ENCODE results near the gene RGS19. TPM values are rescaled to one million over a fixed set of nuclear protein-coding genes. Genes with fewer than 3 reads are reported as not detected.

The RGS19 gene
- total and polyA plus RNA-seq, 2 donors: 27.2 to 42.8 TPM

DNA sequence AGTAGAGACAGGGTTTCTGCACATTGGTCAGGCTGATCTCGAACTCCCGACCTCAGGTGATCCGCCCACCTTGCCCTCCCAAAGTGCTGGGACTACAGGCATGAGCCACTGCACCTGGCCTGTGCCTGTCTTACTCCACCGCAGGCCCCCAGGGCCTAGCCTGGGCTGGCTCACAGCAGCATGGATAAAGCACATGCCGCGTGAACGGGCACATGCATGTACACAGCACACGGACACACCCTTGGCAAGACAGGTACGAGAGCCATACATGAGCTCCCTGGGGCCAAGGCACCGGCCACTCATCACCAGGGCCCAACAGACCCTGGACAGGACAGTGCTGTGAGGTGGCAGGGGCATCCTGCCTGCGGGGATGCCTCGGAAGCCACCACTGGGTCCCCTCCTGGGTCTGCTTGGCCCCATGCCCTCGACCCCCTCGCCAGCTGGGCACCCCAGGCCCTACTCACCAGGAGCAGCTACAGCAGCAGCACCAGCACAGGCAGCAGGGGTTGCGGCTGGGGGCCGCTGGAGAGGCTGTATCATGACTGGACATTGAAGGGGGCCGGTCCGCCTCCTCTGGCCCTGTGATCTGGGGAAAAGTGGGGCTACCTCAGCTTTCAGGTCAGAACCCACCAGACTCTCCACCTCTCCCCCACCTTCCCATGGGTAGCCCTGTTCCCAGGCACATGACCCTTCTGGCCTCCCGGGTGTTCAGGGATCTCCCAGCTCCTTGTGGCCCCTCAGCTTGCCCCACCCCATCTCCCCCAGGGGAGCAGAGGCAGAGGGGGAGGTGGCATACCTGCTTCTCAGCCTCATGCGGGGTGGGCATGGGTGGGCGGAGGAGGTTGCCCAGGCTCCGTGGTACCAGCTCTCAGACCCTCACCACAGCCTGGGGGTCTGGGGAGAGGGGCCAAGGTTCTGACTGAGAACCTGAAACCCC is 3.0 kb downstream of the RGS19 start:
- no peak for DNase-seq (ENCODE audit: low read depth in 6 of 9, low spot score in 9 of 9)
- 82% methylated on average over 20 of the region's 22 CpGs for WGBS
- peaks cover 1 to 4% of the 10 kb centered on the region in 2 donors for H3K9me3 ChIP-seq (ENCODE audit: control insufficient read depth in 2 of 2, insufficient read depth in 1 of 2, low read length in 1 of 2)
- peak overlapping the region; percentile 71 to 83 for H3K4me3 ChIP-seq (ENCODE audit: low read length in 2 of 2)
- H3K36me3 ChIP-seq (ENCODE audit: control insufficient read depth in 2 of 2, insufficient read depth in 2 of 2, low read length in 1 of 2): peaks cover 38 to 39% of the 10 kb centered on the region in 2 donors
- H3K27ac ChIP-seq (ENCODE audit: low read depth in 1 of 2, low read length in 1 of 2): peak overlapping the region; percentile 85 to 95
- peaks cover under 1 to 24% of the 10 kb centered on the region in 2 donors for H3K27me3 ChIP-seq (ENCODE audit: control insufficient read depth in 2 of 2, insufficient read depth in 1 of 2, low read length in 1 of 2)
- peaks cover 26 to 45% of the 10 kb centered on the region in 2 donors for H3K4me1 ChIP-seq (ENCODE audit: control insufficient read depth in 2 of 2, insufficient read depth in 2 of 2, low read length in 2 of 2)

DNA sequence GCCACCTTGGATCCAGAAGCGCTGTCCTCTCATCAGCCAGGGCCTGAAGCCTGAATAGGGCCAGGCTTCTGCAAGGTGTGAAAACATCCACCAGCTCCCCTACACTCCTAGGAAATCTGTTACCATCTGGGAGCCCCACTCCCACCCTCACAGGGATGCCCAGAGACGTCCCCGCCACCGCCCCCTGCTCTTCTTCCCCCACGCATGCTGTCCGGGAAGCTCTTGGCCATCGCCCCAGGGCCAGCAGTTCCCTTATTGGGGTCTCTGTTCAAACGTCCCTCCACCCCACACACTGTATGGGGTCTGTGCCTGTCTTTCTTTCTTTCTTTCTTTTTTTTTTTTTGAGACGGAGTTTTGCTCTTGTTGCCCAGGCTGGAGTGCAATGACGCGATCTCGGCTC is 3.8 kb downstream of the RGS19 start:
- Histone ChIP-seq H3K4me1 (ENCODE audit: control insufficient read depth in 2 of 2, insufficient read depth in 2 of 2, low read length in 2 of 2) (peaks cover 26 to 40% of the 10 kb centered on the region in 2 donors), H3K27me3 (ENCODE audit: control insufficient read depth in 2 of 2, insufficient read depth in 1 of 2, low read length in 1 of 2) (peaks cover 0 to 16% of the 10 kb centered on the region in 2 donors), H3K36me3 (ENCODE audit: control insufficient read depth in 2 of 2, insufficient read depth in 2 of 2, low read length in 1 of 2) (peaks cover 38 to 39% of the 10 kb centered on the region in 2 donors), H3K9me3 (ENCODE audit: control insufficient read depth in 2 of 2, insufficient read depth in 1 of 2, low read length in 1 of 2) (peaks cover 1 to 4% of the 10 kb centered on the region in 2 donors), H3K4me3 (ENCODE audit: low read length in 2 of 2) (no peak overlapping the region), H3K27ac (ENCODE audit: low read depth in 1 of 2, low read length in 1 of 2) (peak overlapping the region in 1 of 2 donors; percentile 2)
- WGBS: 98% methylated on average over 12 of the region's 12 CpGs
- DNase-seq (ENCODE audit: low read depth in 6 of 9, low spot score in 9 of 9): no peak

DNA sequence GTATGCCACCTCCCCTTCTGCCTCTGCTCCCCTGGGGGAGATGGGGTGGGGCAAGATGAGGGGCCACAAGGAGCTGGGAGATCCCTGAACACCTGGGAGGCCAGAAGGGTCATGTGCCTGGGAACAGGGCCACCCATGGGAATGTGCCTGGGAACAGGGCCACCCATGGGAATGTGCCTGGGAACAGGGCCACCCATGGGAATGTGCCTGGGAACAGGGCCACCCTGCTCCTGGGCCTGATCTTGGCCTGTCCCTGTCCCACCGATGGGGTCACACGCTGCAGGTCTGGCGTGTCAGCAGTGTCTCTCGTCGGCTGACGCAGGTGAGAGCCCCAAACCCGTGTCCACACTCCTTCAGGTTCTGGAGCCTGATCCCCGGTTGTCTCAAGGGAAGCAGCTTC is 4.4 kb downstream of the RGS19 start:
- 99% methylated on average over 8 of the region's 8 CpGs for WGBS
- Histone ChIP-seq H3K4me1 (ENCODE audit: control insufficient read depth in 2 of 2, insufficient read depth in 2 of 2, low read length in 2 of 2) (peaks cover 26 to 35% of the 10 kb centered on the region in 2 donors), H3K4me3 (ENCODE audit: low read length in 2 of 2) (no peak overlapping the region), H3K9me3 (ENCODE audit: control insufficient read depth in 2 of 2, insufficient read depth in 1 of 2, low read length in 1 of 2) (peaks cover 1 to 4% of the 10 kb centered on the region in 2 donors), H3K27ac (ENCODE audit: low read depth in 1 of 2, low read length in 1 of 2) (no peak overlapping the region), H3K36me3 (ENCODE audit: control insufficient read depth in 2 of 2, insufficient read depth in 2 of 2, low read length in 1 of 2) (peaks cover 38 to 39% of the 10 kb centered on the region in 2 donors), H3K27me3 (ENCODE audit: control insufficient read depth in 2 of 2, insufficient read depth in 1 of 2, low read length in 1 of 2) (peaks cover 0 to 10% of the 10 kb centered on the region in 2 donors)
- DNase-seq (ENCODE audit: low read depth in 6 of 9, low spot score in 9 of 9): no peak

DNA sequence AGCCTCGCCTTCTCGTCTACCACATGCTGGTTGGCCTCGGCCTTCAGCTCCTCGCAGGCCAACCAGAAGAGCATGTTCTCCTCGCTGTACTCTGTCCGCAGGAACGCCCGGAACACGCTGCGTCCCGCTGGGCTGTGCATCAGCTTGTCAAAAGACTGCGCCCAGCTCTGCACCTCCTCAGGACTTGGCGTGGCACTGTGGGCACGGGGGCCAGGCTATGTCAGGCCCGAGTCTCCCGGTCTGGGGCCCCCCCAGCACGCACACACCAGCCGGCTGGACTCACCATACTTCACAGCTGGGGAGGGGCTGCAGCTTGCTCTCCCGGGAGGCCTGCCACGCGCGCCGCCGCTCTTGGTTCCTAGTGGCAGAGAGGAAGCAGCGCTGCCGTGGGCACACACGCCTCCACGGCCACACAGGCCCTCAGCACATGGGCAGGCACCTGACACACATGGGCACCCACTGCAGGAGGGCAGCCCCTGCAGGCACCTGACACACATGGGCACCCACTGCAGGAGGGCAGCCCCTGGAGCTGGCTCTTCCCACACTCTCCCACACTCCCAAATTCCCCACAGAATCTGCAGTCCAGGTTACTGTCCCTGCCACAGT is 5.0 kb downstream of the RGS19 start:
- DNase-seq (ENCODE audit: low read depth in 6 of 9, low spot score in 9 of 9): no peak
- Histone ChIP-seq H3K4me3 (ENCODE audit: low read length in 2 of 2) (no peak overlapping the region), H3K36me3 (ENCODE audit: control insufficient read depth in 2 of 2, insufficient read depth in 2 of 2, low read length in 1 of 2) (peaks cover 38 to 39% of the 10 kb centered on the region in 2 donors), H3K9me3 (ENCODE audit: control insufficient read depth in 2 of 2, insufficient read depth in 1 of 2, low read length in 1 of 2) (peaks cover 1 to 4% of the 10 kb centered on the region in 2 donors), H3K4me1 (ENCODE audit: control insufficient read depth in 2 of 2, insufficient read depth in 2 of 2, low read length in 2 of 2) (peaks cover 26 to 33% of the 10 kb centered on the region in 2 donors), H3K27ac (ENCODE audit: low read depth in 1 of 2, low read length in 1 of 2) (no peak overlapping the region), H3K27me3 (ENCODE audit: control insufficient read depth in 2 of 2, insufficient read depth in 1 of 2, low read length in 1 of 2) (peaks cover 0 to 6% of the 10 kb centered on the region in 2 donors)
- 94% methylated on average over 28 of the region's 28 CpGs for WGBS

DNA sequence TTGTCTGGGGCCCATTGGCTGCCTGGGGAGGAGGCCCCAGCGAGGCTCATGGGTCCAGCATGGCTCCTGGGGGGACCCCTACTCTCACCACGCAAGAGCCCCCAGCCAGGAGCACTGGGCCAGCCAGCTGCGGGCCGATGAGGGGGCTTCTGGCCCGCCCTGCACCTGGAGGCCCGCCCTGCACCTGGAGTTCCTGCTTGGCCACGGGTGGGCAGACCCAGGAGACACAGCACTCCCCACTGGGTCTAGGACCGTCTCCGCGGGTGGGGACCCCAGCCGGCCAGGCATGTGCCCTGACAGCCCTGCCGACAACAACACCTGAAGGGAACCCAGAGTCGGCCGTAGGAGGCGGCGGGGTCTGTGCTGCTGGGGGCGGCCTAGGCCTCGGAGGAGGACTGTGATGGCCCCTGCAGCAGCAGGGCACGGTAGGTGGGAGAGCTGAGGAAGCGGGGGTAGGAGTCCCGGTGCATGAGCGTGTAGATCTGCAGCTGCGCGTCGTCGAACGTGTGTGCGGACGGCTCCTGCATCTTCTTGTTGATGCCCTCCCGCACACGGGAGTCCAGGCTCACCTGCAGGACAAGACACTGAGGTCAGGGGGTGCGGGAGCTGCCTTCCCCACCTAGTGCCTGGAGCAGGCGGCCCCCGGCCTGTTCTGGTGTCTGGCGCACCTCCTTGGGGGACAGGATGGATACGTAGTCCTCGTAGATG is 5.7 kb downstream of the RGS19 start:
- peaks cover 38 to 39% of the 10 kb centered on the region in 2 donors for H3K36me3 ChIP-seq (ENCODE audit: control insufficient read depth in 2 of 2, insufficient read depth in 2 of 2, low read length in 1 of 2)
- no peak overlapping the region for H3K4me3 ChIP-seq (ENCODE audit: low read length in 2 of 2)
- no peaks in the 10 kb centered on the region for H3K27me3 ChIP-seq (ENCODE audit: control insufficient read depth in 2 of 2, insufficient read depth in 1 of 2, low read length in 1 of 2)
- H3K27ac ChIP-seq (ENCODE audit: low read depth in 1 of 2, low read length in 1 of 2): no peak overlapping the region
- DNase-seq (ENCODE audit: low read depth in 6 of 9, low spot score in 9 of 9): no peak
- peaks cover 1 to 4% of the 10 kb centered on the region in 2 donors for H3K9me3 ChIP-seq (ENCODE audit: control insufficient read depth in 2 of 2, insufficient read depth in 1 of 2, low read length in 1 of 2)
- peaks cover 21 to 26% of the 10 kb centered on the region in 2 donors for H3K4me1 ChIP-seq (ENCODE audit: control insufficient read depth in 2 of 2, insufficient read depth in 2 of 2, low read length in 2 of 2)
- WGBS: 96% methylated on average over 37 of the region's 37 CpGs

DNA sequence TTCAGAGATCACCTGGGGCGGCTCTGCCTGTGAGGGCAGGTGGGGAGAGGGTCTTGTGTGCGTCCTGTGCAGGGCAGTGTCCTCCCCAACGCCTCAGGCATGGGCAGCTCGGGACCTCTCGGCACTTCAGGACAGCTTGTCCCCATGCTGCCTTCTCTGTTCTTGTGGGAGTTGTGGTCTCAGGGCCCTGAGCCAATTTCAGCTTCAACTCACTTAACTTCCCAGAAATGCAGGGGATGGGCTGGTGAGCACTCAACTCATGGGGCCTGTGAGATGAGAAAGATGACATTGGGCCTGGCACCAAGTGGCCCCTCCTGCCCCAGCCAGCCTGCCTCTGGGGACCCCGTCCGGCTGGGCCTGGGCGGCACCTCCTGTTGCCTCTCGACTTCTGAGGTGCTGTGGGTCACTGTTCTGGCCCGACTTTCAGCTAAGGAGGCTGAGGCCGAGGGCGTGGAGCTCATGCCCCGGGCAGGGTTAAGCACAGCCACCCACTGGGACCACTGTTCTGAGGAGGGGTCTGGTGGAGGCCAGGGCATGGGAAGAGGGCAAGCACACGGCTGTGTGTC is 6.7 kb downstream of the RGS19 start:
- peaks cover 38 to 39% of the 10 kb centered on the region in 2 donors for H3K36me3 ChIP-seq (ENCODE audit: control insufficient read depth in 2 of 2, insufficient read depth in 2 of 2, low read length in 1 of 2)
- DNase-seq (ENCODE audit: low read depth in 6 of 9, low spot score in 9 of 9): no peak
- peaks cover 0 to 1% of the 10 kb centered on the region in 2 donors for H3K9me3 ChIP-seq (ENCODE audit: control insufficient read depth in 2 of 2, insufficient read depth in 1 of 2, low read length in 1 of 2)
- no peak overlapping the region for H3K27ac ChIP-seq (ENCODE audit: low read depth in 1 of 2, low read length in 1 of 2)
- WGBS: 95% methylated on average over 14 of the region's 14 CpGs
- H3K4me1 ChIP-seq (ENCODE audit: control insufficient read depth in 2 of 2, insufficient read depth in 2 of 2, low read length in 2 of 2): peaks cover 11 to 20% of the 10 kb centered on the region in 2 donors
- no peaks in the 10 kb centered on the region for H3K27me3 ChIP-seq (ENCODE audit: control insufficient read depth in 2 of 2, insufficient read depth in 1 of 2, low read length in 1 of 2)
- H3K4me3 ChIP-seq (ENCODE audit: low read length in 2 of 2): no peak overlapping the region

DNA sequence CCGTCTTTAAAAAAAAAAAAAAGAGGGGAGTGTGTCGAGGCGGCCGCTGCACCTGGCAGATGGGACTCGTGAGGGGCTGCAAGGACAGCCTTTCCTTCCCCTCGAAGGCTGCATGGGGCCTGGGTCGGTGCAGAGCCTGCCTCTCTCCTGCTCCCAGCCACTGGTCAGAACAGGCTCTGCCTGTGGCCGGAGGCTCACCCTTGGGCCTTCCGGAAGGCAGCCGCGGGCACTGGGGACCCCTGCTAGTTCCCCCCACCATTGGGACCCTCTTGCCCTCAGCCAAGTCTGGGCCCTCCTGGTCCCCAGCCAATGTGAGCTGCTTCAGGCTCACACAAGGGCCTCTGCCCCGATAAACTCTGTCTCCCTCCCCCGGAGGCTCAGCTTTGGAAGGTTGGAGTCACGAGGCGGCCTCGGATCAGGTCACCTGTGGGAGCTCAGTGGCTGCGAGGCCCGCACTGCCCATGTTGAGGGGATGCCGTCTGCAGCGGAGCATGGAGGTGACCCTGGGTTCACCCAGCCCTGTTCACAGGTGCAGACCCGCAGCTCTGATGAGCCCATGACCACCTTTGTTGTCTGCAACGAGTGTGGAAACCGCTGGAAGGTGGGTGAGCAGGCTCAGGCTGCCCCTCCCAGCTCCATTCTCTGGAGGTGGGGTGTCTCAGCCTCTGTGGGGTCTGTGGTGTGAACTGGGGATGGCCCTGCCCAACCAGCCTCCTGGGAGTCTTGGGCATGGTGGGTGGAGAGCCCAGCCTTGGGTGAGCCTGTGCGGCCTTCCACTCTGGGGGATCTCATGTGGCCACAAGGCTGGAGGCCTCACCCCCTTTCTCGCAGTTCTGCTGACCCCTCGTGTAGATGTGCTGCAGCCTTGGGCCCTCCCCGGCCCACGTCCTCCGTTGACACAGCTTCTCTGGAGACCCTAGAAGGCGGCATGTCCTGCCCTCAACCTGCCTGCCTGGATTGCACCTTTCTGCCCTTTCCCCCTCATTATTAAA is 7.7 kb downstream of the RGS19 start:
- H3K36me3 ChIP-seq (ENCODE audit: control insufficient read depth in 2 of 2, insufficient read depth in 2 of 2, low read length in 1 of 2): peaks cover 38 to 39% of the 10 kb centered on the region in 2 donors
- 94% methylated on average over 30 of the region's 30 CpGs for WGBS
- peaks cover 3 to 20% of the 10 kb centered on the region in 2 donors for H3K4me1 ChIP-seq (ENCODE audit: control insufficient read depth in 2 of 2, insufficient read depth in 2 of 2, low read length in 2 of 2)
- H3K27ac ChIP-seq (ENCODE audit: low read depth in 1 of 2, low read length in 1 of 2): no peak overlapping the region
- H3K9me3 ChIP-seq (ENCODE audit: control insufficient read depth in 2 of 2, insufficient read depth in 1 of 2, low read length in 1 of 2): peaks cover 0 to 1% of the 10 kb centered on the region in 2 donors
- no peak for DNase-seq (ENCODE audit: low read depth in 6 of 9, low spot score in 9 of 9)
- H3K27me3 ChIP-seq (ENCODE audit: control insufficient read depth in 2 of 2, insufficient read depth in 1 of 2, low read length in 1 of 2): no peaks in the 10 kb centered on the region
- H3K4me3 ChIP-seq (ENCODE audit: low read length in 2 of 2): no peak overlapping the region

All from thymus (tissue), 11 donors.